GM12801 (cell line): Measurements from ENCODE around the gene MAN1A1.

Experiments
- TF ChIP-seq, protein P1 (sequence below): IDR thresholded peaks from one replicate; pipeline ENCODE4 v1.5.1; 2011; ENCODE audit warnings: control low read depth; ENCODE audit not compliant: insufficient read length; ENCODE audit errors: extremely low read depth

The MAN1A1 gene

GRCh38 chr6:119179842-119180241 is 169.7 kb downstream of the MAN1A1 start:
- TF ChIP-seq, protein P1, sequence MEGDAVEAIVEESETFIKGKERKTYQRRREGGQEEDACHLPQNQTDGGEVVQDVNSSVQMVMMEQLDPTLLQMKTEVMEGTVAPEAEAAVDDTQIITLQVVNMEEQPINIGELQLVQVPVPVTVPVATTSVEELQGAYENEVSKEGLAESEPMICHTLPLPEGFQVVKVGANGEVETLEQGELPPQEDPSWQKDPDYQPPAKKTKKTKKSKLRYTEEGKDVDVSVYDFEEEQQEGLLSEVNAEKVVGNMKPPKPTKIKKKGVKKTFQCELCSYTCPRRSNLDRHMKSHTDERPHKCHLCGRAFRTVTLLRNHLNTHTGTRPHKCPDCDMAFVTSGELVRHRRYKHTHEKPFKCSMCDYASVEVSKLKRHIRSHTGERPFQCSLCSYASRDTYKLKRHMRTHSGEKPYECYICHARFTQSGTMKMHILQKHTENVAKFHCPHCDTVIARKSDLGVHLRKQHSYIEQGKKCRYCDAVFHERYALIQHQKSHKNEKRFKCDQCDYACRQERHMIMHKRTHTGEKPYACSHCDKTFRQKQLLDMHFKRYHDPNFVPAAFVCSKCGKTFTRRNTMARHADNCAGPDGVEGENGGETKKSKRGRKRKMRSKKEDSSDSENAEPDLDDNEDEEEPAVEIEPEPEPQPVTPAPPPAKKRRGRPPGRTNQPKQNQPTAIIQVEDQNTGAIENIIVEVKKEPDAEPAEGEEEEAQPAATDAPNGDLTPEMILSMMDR, result no peak

DNA sequence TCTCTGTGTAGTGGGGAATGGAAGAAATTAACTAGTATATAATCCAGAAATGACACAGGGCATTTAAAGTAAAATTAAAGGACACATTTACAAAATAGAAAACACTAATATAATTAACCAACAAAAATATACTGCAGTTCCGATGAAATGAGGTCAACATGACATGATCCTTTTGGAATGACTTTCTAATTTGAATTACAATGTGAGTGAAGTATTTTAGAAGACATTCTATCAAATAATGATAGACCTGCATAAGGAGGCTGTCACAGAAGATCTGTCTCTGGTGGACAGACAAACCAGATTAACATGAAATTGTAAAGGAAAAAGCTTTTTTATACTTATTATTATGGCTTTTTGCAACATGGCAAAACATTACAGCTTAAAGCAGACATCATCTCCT is 170.5 kb downstream of the MAN1A1 start:
- TF ChIP-seq, protein P1, result no peak

GRCh38 chr6:119176445-119176844 is 173.1 kb downstream of the MAN1A1 start:
- TF ChIP-seq, protein P1, result no peak

DNA sequence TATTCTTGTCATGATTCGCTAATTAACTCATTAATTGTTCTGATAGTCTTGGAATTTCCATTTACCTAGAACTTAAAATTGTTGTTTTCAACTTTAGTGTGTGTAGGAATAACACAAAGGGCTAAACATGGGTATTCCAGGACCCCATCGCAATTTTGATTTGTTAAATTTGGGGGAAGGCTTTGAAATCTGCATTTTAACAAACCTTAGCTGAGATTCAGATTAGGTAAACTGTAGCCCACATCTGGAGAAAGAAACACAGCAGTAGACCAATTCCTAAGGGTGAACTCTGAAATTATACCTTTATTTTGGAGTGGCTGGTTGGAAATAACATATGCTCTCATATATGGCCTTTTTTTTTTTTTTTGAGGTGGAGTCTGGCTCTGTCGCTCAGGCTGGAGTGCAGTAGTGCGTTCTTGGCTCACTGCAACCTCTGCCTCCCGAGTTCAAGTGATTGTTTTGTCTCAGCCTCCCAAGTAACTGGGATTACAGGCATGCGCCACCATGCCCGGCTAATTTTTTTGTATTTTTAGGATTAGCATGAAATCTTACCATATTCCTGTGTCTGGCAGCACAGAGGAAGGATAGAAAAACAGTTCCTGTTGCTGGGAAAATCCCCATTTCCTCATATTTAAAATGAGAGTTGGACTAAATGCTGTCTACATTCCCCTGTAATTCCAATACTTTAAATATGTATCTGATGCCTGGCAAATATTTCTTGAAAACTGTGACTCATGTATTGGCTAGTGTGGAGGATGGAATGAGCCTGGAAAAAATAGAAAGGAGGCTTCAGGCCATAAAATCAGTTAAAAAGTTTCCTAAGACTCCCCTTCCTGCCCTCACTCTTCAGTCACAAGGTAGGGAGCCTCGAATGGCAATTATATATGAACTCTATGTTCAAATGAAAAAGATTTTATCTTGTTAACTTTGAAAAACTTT is 174.4 kb downstream of the MAN1A1 start:
- TF ChIP-seq, protein P1, result no peak

DNA sequence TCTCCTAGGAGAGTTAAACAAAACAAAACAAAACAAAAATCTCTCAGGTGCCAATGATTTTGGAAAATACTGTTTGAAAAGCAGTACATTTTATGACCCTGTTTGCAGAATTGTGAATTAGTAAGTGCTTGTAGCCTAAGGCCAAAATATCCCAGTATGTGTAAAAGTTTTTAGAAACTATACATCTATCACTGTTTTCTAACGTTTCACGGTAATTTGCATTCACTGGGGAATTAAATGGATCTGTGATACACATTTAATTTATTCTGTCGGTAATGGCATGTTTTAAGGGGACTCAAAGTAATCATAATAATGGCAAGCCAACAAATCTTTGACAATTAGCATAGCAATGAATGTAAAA is 175.5 kb downstream of the MAN1A1 start:
- TF ChIP-seq, protein P1, result no peak

DNA sequence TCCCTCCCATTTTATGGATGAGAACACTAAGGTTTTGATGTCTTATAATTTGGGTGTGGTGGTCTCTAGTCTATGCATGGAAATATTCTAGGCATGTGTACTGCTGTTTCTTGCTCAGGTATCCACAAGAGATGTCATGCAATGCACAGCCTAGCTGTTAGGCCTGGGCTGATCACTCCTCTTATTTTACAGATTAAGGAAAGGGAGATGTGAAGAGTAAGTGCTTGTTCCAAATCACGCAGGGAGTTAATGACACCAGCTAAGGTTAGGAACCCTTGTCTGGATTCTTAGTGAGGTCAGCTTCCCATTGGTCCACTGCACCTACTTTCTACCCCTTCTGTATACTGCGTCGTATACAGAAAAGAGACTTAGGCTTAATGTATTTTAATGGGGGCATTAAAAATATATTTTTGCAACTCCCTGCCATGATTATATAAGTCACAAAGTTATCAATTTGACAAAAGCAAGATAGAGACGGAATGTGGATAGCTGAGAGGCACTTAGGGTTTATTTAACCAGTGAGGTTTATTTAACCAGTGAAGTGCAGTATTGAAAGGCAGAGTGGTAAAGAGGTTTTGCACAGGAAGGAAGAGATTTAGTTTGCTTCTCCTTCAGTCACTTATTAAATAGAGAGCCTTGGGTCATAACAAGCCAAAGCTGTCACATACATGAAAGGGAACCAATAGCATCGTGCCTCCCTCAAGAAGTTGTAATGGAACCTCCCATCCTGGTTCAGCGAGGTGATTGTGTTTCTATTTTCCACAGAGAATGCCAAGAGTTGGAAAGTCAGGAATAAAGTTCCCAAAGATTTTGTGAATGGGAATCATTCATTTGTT is 176.1 kb downstream of the MAN1A1 start:
- TF ChIP-seq, protein P1, result no peak

- TF ChIP-seq, protein P1, result no peak
These were observed 176.7 kb downstream of the MAN1A1 start for GRCh38 chr6:119172824-119173223.
